AG09319 (cell line): Measurements from ENCODE around the gene GEMIN5.

Experiments used
- DNase-seq: peaks from one replicate; pipeline ENCODE4 v3.0.0-alpha.2; 2010; ENCODE audit warnings: low read depth; ENCODE audit errors: extremely low read depth
- CTCF ChIP-seq: IDR thresholded peaks from 2 replicates; pipeline ENCODE4 v1.5.1; 2011; ENCODE audit warnings: low read depth, mild to moderate bottlenecking, inconsistent platforms, low read length, moderate library complexity

The GEMIN5 gene

GRCh38 chr5:154858297-154858971, 79.6 kb downstream of the GEMIN5 start, which contains the start of gene CNOT8:
CNOT8 (plus strand) TSS chr5:154858627; CDS start chr5:154863279, 4,652 bp downstream.
- peak; percentile 97 for DNase-seq
- no peak for TF ChIP-seq CTCF

- DNase-seq = peak; percentile 93
These were observed 80.3 kb downstream of the GEMIN5 start for GRCh38 chr5:154857530-154858296.

GRCh38 chr5:154851351-154851750, 86.7 kb downstream of the GEMIN5 start:
- no peak for DNase-seq

More at GRCh38 chr5:154857530-154858296, 80.3 kb downstream of the GEMIN5 start:
- TF ChIP-seq CTCF = no peak

GRCh38 chr5:154850255-154851062, 87.6 kb downstream of the GEMIN5 start, which contains the start of gene FAXDC2:
FAXDC2 (minus strand) TSS chr5:154850603; CDS start chr5:154838178, 12,425 bp downstream.
- no peak for TF ChIP-seq CTCF
- DNase-seq = peak; percentile 56

More at GRCh38 chr5:154851351-154851750, 86.7 kb downstream of the GEMIN5 start:
- TF ChIP-seq CTCF = no peak

- DNase-seq = no peak
- TF ChIP-seq CTCF = peak; percentile 24
These were observed 88.2 kb downstream of the GEMIN5 start for GRCh38 chr5:154849791-154850201.

GRCh38 chr5:154849264-154849785, 88.7 kb downstream of the GEMIN5 start:
- TF ChIP-seq CTCF = no peak
- no peak for DNase-seq
